Stimulated activated naive B cell treated with anti-CD40 and anti-IgM and Interleukin-4, amounts not matched to agents 10 μg/mL and 1 μg/mL and 100 μg/mL, for 72 hours (primary cell): ENCODE results near the gene TMEM267.
"Not testable (repeated sequence)": the region's sequence is repeated elsewhere in the genome, so short reads cannot be mapped to it uniquely, and the experiment has no call there.

Experiments used
- ATAC-seq, 2 donors: fragments of 150-1000 bp; cut with Tn5 transposase; replicated peaks; 2 replicates each; pipeline ENCODE4 v1.10.0; 2021; ENCODE audit warnings: moderate library complexity in 1 of 2
- DNase-seq: peaks from one replicate; pipeline ENCODE4 v3.0.0; 2021
- H3K27ac Mint-ChIP-seq: one replicate; pipeline ENCODE4 v1.8.0; 2022; ENCODE audit warnings: mild to moderate bottlenecking, mixed read lengths
- H3K27me3 Mint-ChIP-seq, 2 donors: one replicate each; pipeline ENCODE4 v1.8.0; 2022; ENCODE audit warnings: mixed read lengths in 2 of 2
- H3K36me3 Mint-ChIP-seq, 2 donors: one replicate each; pipeline ENCODE4 v1.8.0; 2022; ENCODE audit warnings: mixed read lengths in 2 of 2, mild to moderate bottlenecking in 1 of 2
- H3K4me1 Mint-ChIP-seq, 2 donors: one replicate each; pipeline ENCODE4 v1.8.0; 2022; ENCODE audit warnings: mixed read lengths in 2 of 2, mild to moderate bottlenecking in 1 of 2
- H3K4me3 Mint-ChIP-seq, 2 donors: one replicate each; pipeline ENCODE4 v1.8.0; 2022; ENCODE audit warnings: mild to moderate bottlenecking in 2 of 2, mixed read lengths in 2 of 2, moderate library complexity in 1 of 2
- H3K9me3 Mint-ChIP-seq, 2 donors: one replicate each; pipeline ENCODE4 v1.8.0; 2022; ENCODE audit warnings: mixed read lengths in 2 of 2, mild to moderate bottlenecking in 1 of 2

TMEM267 gene

DNA sequence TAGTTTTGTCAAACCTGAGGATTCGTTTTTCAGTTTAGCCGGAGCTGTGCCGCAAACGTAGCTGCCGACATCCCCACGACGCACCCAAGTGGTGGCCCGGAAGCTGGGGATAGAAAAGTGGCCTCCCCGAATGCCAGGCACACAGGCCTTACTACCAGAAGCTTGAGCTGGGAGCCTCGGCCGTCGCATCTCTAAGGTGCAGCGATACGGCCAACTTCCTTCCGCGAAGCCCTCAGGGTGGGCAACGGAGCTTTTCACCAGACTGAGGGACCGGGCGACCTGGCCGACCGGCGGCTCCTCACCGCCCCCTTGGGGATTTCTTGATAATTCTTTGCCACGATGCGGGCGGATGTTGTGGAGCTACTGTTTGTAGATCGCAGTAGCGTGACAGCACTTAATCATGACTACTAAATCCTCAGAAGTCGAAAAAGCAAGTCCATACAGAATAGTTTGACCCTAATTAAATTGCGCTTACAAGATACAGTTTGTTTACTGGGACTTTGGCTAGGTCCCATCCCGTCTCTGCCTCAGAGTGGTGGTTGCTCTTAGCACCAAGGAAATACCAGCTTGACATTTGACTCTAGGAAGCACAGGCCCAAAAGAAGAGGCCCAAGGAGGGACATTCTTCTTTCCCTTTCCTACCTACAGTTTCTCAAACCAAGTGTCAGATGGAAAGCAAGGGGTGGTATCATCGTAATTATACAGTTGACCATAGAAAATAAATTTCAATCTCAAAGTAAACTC lies 613 bp upstream of the TMEM267 start:
- no peaks in the 10 kb centered on the region for H3K9me3 Mint-ChIP-seq
- ATAC-seq (peak; percentile 72 to 78), DNase-seq (peak; percentile 87)
- no peaks in the 10 kb centered on the region for H3K27me3 Mint-ChIP-seq
- peaks cover 14 to 26% of the 10 kb centered on the region in 2 donors for H3K4me1 Mint-ChIP-seq
- H3K27ac Mint-ChIP-seq: peak overlapping the region; percentile 100
- peaks cover 3 to 18% of the 10 kb centered on the region in 2 donors for H3K36me3 Mint-ChIP-seq
- peak overlapping the region; percentile 89 to 97 for H3K4me3 Mint-ChIP-seq

GRCh38 chr5:43482490-43483297 lies 971 bp downstream of the TMEM267 start:
- DNase-seq (no peak), ATAC-seq (no peak)
- Mint-ChIP-seq H3K27ac (peak overlapping the region; percentile 100), H3K36me3 (peaks cover 1 to 19% of the 10 kb centered on the region in 2 donors), H3K9me3 (no peaks in the 10 kb centered on the region), H3K4me1 (peaks cover 14 to 26% of the 10 kb centered on the region in 2 donors), H3K4me3 (peak overlapping the region; percentile 89 to 97), H3K27me3 (no peaks in the 10 kb centered on the region)

- ATAC-seq: no peak
- DNase-seq: no peak
- no peak overlapping the region for H3K27ac Mint-ChIP-seq
These were observed 13.8 kb downstream of the TMEM267 start for GRCh38 chr5:43469671-43470391.

GRCh38 chr5:43467100-43467499 lies 16.6 kb downstream of the TMEM267 start:
- ATAC-seq (no peak), DNase-seq (no peak)
- Mint-ChIP-seq H3K4me3 (no peak overlapping the region), H3K36me3 (peaks cover 43 to 69% of the 10 kb centered on the region in 2 donors), H3K9me3 (peaks cover 12 to 17% of the 10 kb centered on the region in 2 donors), H3K4me1 (peaks cover 2 to 15% of the 10 kb centered on the region in 2 donors), H3K27me3 (no peaks in the 10 kb centered on the region), H3K27ac (no peak overlapping the region)

More at GRCh38 chr5:43469671-43470391, 13.8 kb downstream of the TMEM267 start:
- Mint-ChIP-seq H3K27me3 (no peaks in the 10 kb centered on the region), H3K4me1 (peaks cover 13 to 27% of the 10 kb centered on the region in 2 donors), H3K4me3 (no peak overlapping the region), H3K9me3 (peaks cover 14 to 17% of the 10 kb centered on the region in 2 donors), H3K36me3 (peaks cover 58 to 79% of the 10 kb centered on the region in 2 donors)

DNA sequence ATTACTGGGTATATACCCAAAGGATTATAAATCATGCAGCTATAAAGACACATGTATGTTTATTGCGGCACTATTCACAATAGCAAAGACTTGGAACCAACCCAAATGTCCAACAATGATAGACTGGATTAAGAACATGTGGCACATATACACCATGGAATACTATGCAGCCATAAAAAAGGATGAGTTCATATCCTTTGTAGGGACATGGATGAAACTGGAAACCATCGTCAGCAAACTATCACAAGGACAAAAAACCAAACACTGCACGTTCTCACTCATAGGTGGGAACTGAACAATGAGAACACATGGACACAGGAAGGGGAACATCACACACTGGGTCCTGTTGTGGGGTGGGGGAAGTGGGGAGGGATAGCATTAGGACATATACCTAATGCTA lies 18.2 kb downstream of the TMEM267 start:
- not testable (repeated sequence) for H3K27ac Mint-ChIP-seq, ATAC-seq, DNase-seq, H3K27me3 Mint-ChIP-seq, H3K4me3 Mint-ChIP-seq
- H3K36me3 Mint-ChIP-seq: peaks cover 42 to 67% of the 10 kb centered on the region in 2 donors
- peaks cover 10 to 17% of the 10 kb centered on the region in 2 donors for H3K9me3 Mint-ChIP-seq
- H3K4me1 Mint-ChIP-seq: peaks cover 4 to 21% of the 10 kb centered on the region in 2 donors

DNA sequence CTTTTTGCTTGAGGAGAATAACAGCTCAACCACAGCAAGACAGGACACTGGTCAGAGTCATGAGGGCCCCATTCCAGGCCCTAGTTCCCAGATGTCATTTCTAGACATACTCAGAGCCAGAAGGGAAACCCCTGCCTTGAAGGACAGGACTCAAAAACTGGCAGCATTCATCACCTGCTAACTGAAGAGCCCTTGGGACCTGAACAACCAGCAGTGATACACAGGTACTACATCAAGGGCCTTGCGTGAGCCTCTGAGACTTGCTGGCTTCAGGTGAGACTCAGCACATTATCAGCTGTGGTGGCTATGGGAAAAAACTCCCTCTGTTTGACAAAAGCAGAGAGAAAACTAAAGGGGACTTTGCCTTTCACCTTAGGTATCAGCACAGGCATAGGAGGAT lies 22.6 kb downstream of the TMEM267 start:
- Mint-ChIP-seq H3K4me1 (peaks cover 5 to 14% of the 10 kb centered on the region in 2 donors), H3K36me3 (peaks cover 28 to 55% of the 10 kb centered on the region in 2 donors), H3K4me3 (no peak overlapping the region), H3K9me3 (peaks cover 0 to 2% of the 10 kb centered on the region in 2 donors), H3K27ac (no peak overlapping the region), H3K27me3 (no peaks in the 10 kb centered on the region)
- ATAC-seq: no peak
- DNase-seq: no peak

GRCh38 chr5:43456556-43456955 lies 27.1 kb downstream of the TMEM267 start:
- no peak for ATAC-seq
- H3K4me3 Mint-ChIP-seq: no peak overlapping the region
- no peak overlapping the region for H3K27ac Mint-ChIP-seq
- peaks cover 3 to 4% of the 10 kb centered on the region in 2 donors for H3K4me1 Mint-ChIP-seq
- no peak for DNase-seq
- peaks cover 31 to 60% of the 10 kb centered on the region in 2 donors for H3K36me3 Mint-ChIP-seq
- H3K27me3 Mint-ChIP-seq: no peaks in the 10 kb centered on the region
- H3K9me3 Mint-ChIP-seq: no peaks in the 10 kb centered on the region

DNA sequence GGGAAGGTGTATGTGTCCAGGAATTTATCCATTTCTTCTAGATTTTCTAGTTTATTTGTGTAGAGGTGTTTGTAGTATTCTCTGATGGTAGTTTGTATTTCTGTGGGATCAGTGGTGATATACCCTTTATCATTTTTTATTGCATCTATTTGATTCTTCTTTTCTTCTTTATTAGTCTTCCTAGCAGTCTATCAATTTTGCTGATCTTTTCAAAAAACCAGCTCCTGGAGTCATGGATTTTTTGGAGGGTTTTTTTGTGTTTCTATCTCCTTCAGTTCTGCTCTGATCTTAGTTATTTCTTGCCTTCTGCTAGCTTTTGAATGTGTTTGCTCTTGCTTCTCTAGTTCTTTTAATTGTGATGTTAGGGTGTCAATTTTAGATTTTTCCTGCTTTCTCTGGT lies 42.1 kb downstream of the TMEM267 start:
- not testable (repeated sequence) for H3K4me3 Mint-ChIP-seq, DNase-seq, ATAC-seq, H3K27me3 Mint-ChIP-seq, H3K27ac Mint-ChIP-seq
- H3K4me1 Mint-ChIP-seq: peaks cover 9 to 18% of the 10 kb centered on the region in 2 donors
- peaks cover 18 to 39% of the 10 kb centered on the region in 2 donors for H3K36me3 Mint-ChIP-seq
- H3K9me3 Mint-ChIP-seq: peaks cover 31 to 44% of the 10 kb centered on the region in 2 donors

DNA sequence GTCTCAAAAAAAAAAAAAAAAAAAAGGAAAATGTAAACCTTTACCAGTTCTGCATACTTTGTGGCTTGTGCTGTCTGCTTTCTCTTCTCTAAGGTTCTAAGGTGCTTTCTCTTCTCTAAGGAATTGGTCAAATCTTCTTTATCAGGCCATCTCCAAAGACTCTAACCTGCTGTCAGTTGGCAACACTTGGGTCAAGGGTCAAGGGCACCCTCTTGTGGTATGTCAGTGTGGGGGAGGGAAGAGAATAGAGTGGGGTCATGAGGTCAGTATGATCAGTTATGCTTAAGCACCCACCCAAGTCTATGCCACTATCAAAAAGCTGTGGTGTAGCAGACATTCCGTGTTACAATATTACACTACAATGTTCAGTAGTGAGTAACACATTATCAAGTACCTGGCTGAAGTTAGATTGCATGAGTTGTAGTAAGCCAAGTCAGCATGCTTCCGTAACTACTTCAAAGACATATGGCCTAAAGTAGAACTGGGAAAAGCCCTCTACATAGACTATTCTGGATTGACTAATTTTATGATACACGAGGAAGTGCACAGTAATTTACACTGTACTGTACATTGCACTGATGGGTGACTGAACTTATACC lies 46.5 kb downstream of the TMEM267 start:
- Mint-ChIP-seq H3K4me1 (peaks cover 9 to 18% of the 10 kb centered on the region in 2 donors), H3K27me3 (no peaks in the 10 kb centered on the region), H3K36me3 (peaks cover 1 to 13% of the 10 kb centered on the region in 2 donors)

DNA sequence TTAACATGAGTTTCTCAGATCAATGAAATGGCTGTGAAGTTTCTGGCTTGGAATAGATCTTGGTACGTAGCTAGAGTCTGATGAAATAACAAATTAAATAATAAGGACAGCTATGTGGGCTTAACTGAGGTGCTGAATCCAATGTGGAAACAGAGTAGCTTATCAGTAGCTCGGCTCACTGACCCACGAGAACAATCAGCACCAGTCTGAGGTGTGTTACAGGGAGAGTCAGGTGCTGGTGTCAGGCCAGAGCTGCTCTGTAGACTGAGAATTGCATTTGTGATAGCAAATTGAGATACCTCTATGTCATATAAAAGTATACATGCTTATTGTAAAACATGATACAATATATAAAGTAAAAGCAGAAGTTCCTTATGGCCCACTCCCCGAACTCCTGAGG lies 50.3 kb downstream of the TMEM267 start:
- ATAC-seq: no peak

More for the DNA sequence above, 46.5 kb downstream of the TMEM267 start:
- Mint-ChIP-seq H3K27ac (no peak overlapping the region), H3K4me3 (no peak overlapping the region), H3K9me3 (peaks cover 23 to 36% of the 10 kb centered on the region in 2 donors)
- DNase-seq (no peak), ATAC-seq (no peak)

GRCh38 chr5:43432486-43433375 lies 50.9 kb downstream of the TMEM267 start:
- no peak overlapping the region for H3K4me3 Mint-ChIP-seq
- no peak for DNase-seq

More for the DNA sequence above, 50.3 kb downstream of the TMEM267 start:
- no peaks in the 10 kb centered on the region for H3K4me1 Mint-ChIP-seq
- DNase-seq: no peak
- no peak overlapping the region for H3K4me3 Mint-ChIP-seq
- peaks cover 0 to 3% of the 10 kb centered on the region in 2 donors for H3K36me3 Mint-ChIP-seq
- no peak overlapping the region for H3K27ac Mint-ChIP-seq
- H3K9me3 Mint-ChIP-seq: peaks cover 8 to 13% of the 10 kb centered on the region in 2 donors
- no peaks in the 10 kb centered on the region for H3K27me3 Mint-ChIP-seq

GRCh38 chr5:43429706-43430105 lies 54.0 kb downstream of the TMEM267 start:
- Mint-ChIP-seq H3K4me1 (no peaks in the 10 kb centered on the region), H3K36me3 (no peaks in the 10 kb centered on the region), H3K27me3 (no peaks in the 10 kb centered on the region), H3K4me3 (no peak overlapping the region), H3K27ac (no peak overlapping the region), H3K9me3 (no peaks in the 10 kb centered on the region)
- ATAC-seq: no peak
- no peak for DNase-seq

More at GRCh38 chr5:43432486-43433375, 50.9 kb downstream of the TMEM267 start:
- peaks cover 0 to 3% of the 10 kb centered on the region in 2 donors for H3K36me3 Mint-ChIP-seq
- no peak overlapping the region for H3K27ac Mint-ChIP-seq
- peaks cover 4 to 7% of the 10 kb centered on the region in 2 donors for H3K9me3 Mint-ChIP-seq
- no peaks in the 10 kb centered on the region for H3K4me1 Mint-ChIP-seq
- no peak for ATAC-seq
- no peaks in the 10 kb centered on the region for H3K27me3 Mint-ChIP-seq

GRCh38 chr5:43429016-43429415 lies 54.6 kb downstream of the TMEM267 start:
- H3K27me3 Mint-ChIP-seq: no peaks in the 10 kb centered on the region
- no peak overlapping the region for H3K4me3 Mint-ChIP-seq
- no peak for DNase-seq
- ATAC-seq: no peak
- H3K36me3 Mint-ChIP-seq: no peaks in the 10 kb centered on the region
- H3K9me3 Mint-ChIP-seq: no peaks in the 10 kb centered on the region
- no peaks in the 10 kb centered on the region for H3K4me1 Mint-ChIP-seq
- H3K27ac Mint-ChIP-seq: no peak overlapping the region
